B cell (primary cell): ENCODE results near the gene OR10C1.

Experiments
- CTCF ChIP-seq: fragments of 200-600 bp; IDR thresholded peaks from one replicate; pipeline ENCODE4 v1.8.0; 2022; ENCODE audit warnings: antibody characterized with exemption, mild to moderate bottlenecking
- EZH2 ChIP-seq: IDR thresholded peaks from 2 replicates; pipeline ENCODE4 v1.6.1; 2012; ENCODE audit warnings: borderline replicate concordance, low read depth, mild to moderate bottlenecking, moderate library complexity, low read length; ENCODE audit not compliant: insufficient read depth, poor library complexity, severe bottlenecking

- TF ChIP-seq EZH2: no peak
- TF ChIP-seq CTCF: no peak
Measured at GRCh38 chr6:29474996-29475395, 35.9 kb downstream of the OR10C1 start.
